HG02981 (cell line): ENCODE data around the gene CCNJL.
"Not testable (repeated sequence)": the region's sequence is repeated elsewhere in the genome, so short reads cannot be mapped to it uniquely, and the experiment has no call there.

ENCODE experiments used
- ATAC-seq: cut with Tn5 transposase; IDR thresholded peaks from one replicate; pipeline ENCODE4 v1.9.1; 2021; ENCODE audit warnings: mild to moderate bottlenecking, moderate library complexity; ENCODE audit not compliant: unreplicated experiment

Gene CCNJL

GRCh38 chr5:160334716-160335115 lies 22.4 kb upstream of the CCNJL start:
- ATAC-seq, result not testable (repeated sequence)

DNA sequence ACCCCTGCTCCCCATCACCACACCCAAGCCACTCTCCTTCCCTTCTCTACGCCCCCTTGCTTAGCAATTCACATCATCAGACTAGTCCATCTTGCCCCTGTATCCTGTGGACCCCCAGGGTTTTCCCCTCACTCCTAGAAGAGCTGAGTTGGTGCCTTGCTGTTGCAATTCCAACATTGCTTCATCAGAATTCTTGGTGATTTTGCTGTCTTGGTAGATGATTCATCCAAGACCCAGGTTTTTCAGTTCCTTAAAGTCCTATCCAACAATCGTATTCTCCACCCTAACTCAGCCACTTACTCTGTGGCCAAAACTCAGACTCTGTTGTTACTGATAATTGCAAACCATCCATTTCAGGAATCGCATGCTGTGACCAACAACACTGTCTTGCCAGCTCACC lies 21.4 kb upstream of the CCNJL start:
- ATAC-seq, result no peak

GRCh38 chr5:160330212-160330611 lies 17.8 kb upstream of the CCNJL start:
- no peak for ATAC-seq

DNA sequence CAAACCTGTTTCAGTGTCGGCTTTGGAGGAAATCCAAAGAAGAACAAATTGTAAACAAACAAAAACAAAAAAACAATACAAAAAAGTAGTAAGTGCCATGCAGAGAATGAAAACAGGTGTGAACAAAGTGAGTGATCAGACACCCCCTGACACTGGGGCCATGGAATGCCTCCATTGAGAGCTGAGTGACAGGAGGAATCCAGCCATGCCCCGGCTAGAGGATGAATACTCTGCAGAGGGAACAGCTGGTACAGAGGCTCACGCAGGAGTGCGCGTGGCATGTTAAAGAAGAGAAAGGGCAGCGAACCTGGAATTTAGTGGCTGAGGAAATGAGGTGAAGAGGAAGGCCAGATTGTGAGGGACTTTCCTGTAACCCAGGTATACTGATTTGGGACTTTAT lies 15.5 kb upstream of the CCNJL start:
- no peak for ATAC-seq

- ATAC-seq, result no peak
Observed at GRCh38 chr5:160326981-160327380, 14.6 kb upstream of the CCNJL start.

GRCh38 chr5:160325716-160326115 lies 13.4 kb upstream of the CCNJL start:
- ATAC-seq, result no peak

DNA sequence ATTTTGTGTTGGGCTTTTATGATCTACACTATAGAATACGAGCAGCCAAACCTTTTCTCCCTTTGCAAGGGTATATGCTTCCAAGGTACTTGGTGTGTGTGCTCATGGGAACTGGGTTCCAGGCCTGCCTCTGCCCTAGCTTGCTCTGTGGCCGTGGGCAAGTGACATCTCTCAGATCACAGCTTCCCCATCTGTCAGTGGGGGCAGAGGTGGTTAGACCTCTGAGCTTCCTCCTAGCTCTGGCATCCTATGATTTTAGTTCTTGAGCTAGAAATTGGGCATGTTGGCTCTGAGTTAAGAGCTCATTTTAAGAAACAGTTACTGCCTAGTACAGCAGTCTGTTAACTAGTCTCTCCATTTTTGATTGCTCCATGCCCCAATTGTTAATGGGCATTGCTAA lies 12.5 kb upstream of the CCNJL start:
- ATAC-seq, result no peak

GRCh38 chr5:160318409-160318808 lies 6.0 kb upstream of the CCNJL start:
- no peak for ATAC-seq

DNA sequence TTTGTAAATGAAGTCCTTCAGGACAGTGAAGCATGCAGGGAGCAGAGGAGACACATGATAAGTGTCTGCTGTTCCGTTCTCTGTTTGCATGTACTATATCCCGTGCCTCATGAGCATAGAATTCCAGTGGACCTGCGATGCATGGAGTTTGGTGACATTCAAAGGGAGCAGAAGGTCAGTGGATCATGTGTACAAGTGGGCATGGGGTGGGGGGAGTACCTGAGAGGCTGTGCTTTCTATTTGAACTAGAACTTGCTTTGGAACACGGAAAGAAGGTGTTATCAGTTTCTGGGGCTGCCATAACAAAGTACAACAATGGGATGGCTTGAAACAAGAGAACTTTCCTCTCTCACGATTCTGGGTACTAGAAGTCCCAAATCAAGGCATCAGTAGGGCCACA lies 5.1 kb upstream of the CCNJL start:
- ATAC-seq, result no peak

- ATAC-seq, result no peak
Observed at GRCh38 chr5:160315968-160316367, 3.6 kb upstream of the CCNJL start.

- ATAC-seq, result no peak
Observed at GRCh38 chr5:160312960-160313727, 780 bp upstream of the CCNJL start.

- no peak for ATAC-seq
Observed at GRCh38 chr5:160311491-160312133, 752 bp downstream of the CCNJL start.

GRCh38 chr5:160310552-160311295 lies 1.6 kb downstream of the CCNJL start:
- ATAC-seq, result no peak

- ATAC-seq, result no peak
Observed at GRCh38 chr5:160310140-160310539, 2.2 kb downstream of the CCNJL start.

- no peak for ATAC-seq
Observed at GRCh38 chr5:160306696-160307095, 5.7 kb downstream of the CCNJL start.

DNA sequence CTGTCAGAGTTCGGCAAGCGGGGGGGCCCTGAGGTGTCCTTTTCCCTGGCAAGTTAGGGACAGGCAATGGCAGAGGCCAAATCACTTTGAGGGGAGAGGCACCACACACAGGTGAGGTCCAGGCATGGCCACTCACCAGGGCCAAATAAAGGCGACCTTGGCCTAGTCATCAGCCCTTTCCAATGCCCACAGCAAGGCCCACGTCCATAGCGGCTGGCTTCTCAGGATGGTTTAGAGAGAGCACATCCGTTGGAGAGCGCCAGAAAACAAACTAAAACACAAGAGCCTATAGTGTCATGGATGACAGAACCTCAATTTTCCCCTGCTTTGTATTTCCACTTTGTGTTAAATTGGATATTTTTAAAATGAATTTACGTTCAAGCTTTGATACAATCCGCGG lies 7.0 kb downstream of the CCNJL start:
- no peak for ATAC-seq

DNA sequence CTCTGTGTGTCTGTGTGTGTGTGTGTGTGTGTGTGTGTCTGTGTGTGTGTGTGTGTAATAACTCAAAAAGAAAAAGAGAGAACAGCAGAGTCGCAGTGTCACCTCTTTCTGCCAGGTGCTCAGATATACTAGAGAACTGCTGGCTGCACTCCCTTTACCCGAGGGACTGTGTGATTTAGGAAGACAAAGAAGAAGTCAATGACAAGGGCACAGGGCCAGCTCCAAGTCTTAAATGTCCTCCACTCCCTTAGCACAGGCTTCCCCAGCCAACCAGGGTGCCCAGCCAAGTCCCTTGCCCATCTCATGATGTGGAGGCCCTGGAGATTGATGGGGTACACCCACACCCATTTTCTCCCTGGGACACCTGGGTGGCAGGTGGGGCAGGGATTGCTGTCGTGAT lies 8.7 kb downstream of the CCNJL start:
- no peak for ATAC-seq

DNA sequence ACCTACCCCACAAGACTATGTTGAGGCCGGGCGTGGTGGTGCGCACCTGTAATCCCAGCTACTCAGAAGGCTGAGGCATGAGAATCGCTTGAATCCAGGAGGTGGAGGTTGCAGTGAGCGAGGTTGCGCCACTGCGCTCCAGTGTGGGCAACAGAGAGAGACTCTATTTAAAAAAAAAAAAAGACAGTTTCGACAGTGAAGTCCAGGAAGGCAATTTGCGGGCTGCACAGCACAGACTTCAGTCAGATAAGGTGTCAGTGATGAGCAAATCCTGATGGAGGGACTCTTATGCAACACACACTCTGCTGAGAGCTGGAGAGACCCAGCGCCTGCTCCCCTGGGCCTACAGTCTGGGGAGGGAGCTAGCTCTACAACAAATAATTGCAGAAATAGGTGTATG lies 14.2 kb downstream of the CCNJL start:
- no peak for ATAC-seq

DNA sequence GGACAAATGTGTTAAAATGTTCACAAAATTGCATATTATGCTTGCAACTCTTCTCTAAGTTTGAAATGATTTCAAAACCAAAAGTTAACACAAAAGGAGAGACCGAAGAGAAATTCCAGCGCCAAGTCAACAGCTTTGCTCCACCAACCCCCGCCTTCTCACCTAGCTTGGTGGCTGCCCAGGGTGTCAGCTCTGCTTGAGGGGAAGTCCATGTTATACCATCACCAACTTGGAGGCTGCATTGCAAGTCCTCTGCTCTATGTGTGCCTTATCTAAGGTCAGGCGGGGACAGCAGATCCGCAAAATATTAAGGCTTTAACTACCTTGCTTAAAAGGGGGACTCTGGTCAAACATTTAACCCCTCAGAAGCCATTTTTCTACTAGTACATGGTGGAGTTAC lies 14.6 kb downstream of the CCNJL start:
- ATAC-seq, result no peak

DNA sequence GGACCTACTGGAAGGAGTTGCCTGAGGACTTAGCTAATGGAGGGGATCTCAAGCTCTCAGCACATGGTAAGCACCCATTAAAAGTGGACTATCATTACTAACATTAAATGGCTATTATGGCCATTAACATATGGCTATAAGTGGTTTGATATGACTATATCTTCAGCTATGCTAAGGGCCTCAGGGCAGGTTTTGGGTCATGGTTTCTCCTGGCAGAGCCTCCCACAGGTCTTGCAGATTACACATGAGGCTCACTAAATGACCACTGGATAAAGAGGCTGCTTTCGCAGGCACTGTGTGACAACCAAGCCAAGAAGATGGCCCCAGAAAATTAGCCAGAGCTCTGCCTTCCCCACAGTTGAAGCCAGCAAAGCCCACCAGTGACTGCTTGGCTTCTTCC lies 15.4 kb downstream of the CCNJL start:
- no peak for ATAC-seq

DNA sequence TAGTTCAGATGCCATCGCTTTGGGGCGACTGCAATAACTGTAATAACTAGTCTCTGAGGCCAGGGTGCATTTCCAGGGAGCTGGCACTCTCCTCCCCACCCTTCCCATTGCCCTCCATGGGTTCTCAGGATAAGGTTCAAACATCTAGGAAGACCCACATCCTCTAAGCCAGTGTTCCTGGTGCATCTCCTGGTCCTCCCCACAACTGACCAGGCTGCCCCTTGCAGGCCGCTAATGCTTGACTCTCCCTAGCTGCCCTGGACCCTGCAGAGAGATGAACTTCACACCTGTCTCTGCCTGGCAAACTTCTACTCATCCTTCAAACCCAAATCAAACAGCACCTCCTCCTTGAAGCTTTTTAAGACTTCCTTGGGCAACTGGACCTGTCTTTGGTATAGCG lies 15.9 kb downstream of the CCNJL start:
- ATAC-seq, result no peak
